ENCODE data around the gene XPNPEP3.

DNA sequence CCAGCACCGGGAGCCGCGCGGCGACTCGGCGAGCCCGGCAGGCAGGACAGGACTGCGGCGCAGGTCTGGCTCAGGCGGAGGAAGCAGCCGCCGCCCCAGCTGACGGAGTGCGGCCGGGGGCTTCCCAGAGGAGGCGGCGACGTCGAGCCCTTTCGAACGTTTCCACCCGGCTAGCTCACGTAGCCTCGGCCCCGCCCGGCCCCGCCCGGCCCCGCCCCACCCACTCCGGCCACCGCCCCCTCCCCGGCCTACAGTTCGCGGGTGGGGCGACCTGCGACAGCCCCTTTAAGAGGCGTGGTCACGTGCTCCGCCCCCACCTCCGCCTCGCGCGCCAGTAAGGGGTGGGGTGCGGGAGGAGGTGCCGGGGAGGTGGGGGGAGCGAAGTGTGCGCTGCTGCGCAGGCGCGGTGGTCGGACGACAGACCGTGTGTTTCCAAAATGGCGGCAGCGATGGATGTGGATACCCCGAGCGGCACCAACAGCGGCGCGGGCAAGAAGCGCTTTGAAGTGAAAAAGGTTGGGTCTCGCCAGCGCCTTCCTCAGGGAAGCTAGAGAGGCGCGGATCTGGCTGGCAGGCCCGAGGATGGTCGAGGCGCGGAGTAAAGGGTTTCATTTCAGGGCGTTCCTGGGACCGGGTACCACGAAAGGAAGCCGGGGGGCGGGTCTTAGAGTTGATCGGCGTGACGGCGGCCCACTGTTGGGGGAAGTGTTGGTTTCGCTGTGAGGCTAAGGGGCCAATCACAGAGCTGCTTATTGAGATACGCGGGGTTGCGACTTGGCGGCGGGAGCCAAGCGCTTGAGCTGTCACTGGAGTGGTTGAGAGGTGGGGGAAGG is 94.2 kb downstream of the XPNPEP3 start, which contains the start of gene RBX1:
- TF ChIP-seq, protein P1, sequence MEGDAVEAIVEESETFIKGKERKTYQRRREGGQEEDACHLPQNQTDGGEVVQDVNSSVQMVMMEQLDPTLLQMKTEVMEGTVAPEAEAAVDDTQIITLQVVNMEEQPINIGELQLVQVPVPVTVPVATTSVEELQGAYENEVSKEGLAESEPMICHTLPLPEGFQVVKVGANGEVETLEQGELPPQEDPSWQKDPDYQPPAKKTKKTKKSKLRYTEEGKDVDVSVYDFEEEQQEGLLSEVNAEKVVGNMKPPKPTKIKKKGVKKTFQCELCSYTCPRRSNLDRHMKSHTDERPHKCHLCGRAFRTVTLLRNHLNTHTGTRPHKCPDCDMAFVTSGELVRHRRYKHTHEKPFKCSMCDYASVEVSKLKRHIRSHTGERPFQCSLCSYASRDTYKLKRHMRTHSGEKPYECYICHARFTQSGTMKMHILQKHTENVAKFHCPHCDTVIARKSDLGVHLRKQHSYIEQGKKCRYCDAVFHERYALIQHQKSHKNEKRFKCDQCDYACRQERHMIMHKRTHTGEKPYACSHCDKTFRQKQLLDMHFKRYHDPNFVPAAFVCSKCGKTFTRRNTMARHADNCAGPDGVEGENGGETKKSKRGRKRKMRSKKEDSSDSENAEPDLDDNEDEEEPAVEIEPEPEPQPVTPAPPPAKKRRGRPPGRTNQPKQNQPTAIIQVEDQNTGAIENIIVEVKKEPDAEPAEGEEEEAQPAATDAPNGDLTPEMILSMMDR (IDR thresholded peaks at IDR 0.05): peak in 1 of 3 experiments; percentile 12
- TF ChIP-seq POLR2AphosphoS5 (IDR thresholded peaks at IDR 0.05): peak; percentile 88 to 95

Measured in esophagus muscularis mucosa (tissue), 3 donors.